Progenitor cell of endocrine pancreas (in vitro differentiated cells): ENCODE results near the gene FAM118A. TPM values are rescaled to one million over a fixed set of nuclear protein-coding genes. Genes with fewer than 3 reads are reported as not detected.

Experiments
- DNase-seq: peaks from one replicate; pipeline ENCODE4 v3.0.0; 2021; ENCODE audit warnings: low spot score; ENCODE audit not compliant: unreplicated experiment
- H3K27ac Mint-ChIP-seq: 2 replicates; pipeline ENCODE4 v1.8.0; 2021; ENCODE audit warnings: mild to moderate bottlenecking, moderate library complexity, mixed read lengths
- H3K27me3 Mint-ChIP-seq: 2 replicates; pipeline ENCODE4 v1.8.0; 2021; ENCODE audit warnings: mixed read lengths
- H3K36me3 Mint-ChIP-seq: 2 replicates; pipeline ENCODE4 v1.8.0; 2022; ENCODE audit warnings: mixed read lengths; ENCODE audit not compliant: insufficient read depth
- H3K4me1 Mint-ChIP-seq: 2 replicates; pipeline ENCODE4 v1.8.0; 2021; ENCODE audit warnings: low read depth, mixed read lengths
- H3K4me3 Mint-ChIP-seq: 2 replicates; pipeline ENCODE4 v1.8.0; 2021; ENCODE audit warnings: low read depth, mild to moderate bottlenecking, moderate library complexity, mixed read lengths
- H3K9me3 Mint-ChIP-seq: 2 replicates; pipeline ENCODE4 v1.8.0; 2021; ENCODE audit warnings: low read depth, mixed read lengths
- CTCF ChIP-seq: fragments of 200-600 bp; sonication (generic); IDR thresholded peaks from one replicate; pipeline ENCODE4 v1.5.0; 2021; ENCODE audit warnings: antibody characterized with exemption, mild to moderate bottlenecking; ENCODE audit not compliant: unreplicated experiment
- total RNA-seq: library from RNA; stranded (reverse); gene quantifications from 2 replicates; pipeline ENCODE4 v1.2.1, GENCODE V29; 2021

Gene FAM118A
- total RNA-seq, 1 donor from 2014 or later: 122 TPM

- Mint-ChIP-seq H3K4me1 (peaks cover 5% of the 10 kb centered on the region), H3K9me3 (no peaks in the 10 kb centered on the region), H3K36me3 (peaks cover 8% of the 10 kb centered on the region), H3K4me3 (no peak overlapping the region), H3K27ac (no peak overlapping the region), H3K27me3 (no peaks in the 10 kb centered on the region)
- no peak for DNase-seq
- no peak for TF ChIP-seq CTCF
These were observed 21.8 kb downstream of the FAM118A start for GRCh38 chr22:45331486-45331885.

GRCh38 chr22:45332001-45332400 lies 22.3 kb downstream of the FAM118A start:
- H3K27me3 Mint-ChIP-seq: no peaks in the 10 kb centered on the region
- H3K4me1 Mint-ChIP-seq: peaks cover 10% of the 10 kb centered on the region
- no peaks in the 10 kb centered on the region for H3K9me3 Mint-ChIP-seq
- no peak overlapping the region for H3K4me3 Mint-ChIP-seq
- TF ChIP-seq CTCF: no peak
- H3K36me3 Mint-ChIP-seq: peaks cover 11% of the 10 kb centered on the region
- H3K27ac Mint-ChIP-seq: no peak overlapping the region
- DNase-seq: no peak

GRCh38 chr22:45334068-45334467 lies 24.3 kb downstream of the FAM118A start:
- H3K27me3 Mint-ChIP-seq: no peaks in the 10 kb centered on the region
- no peak overlapping the region for H3K27ac Mint-ChIP-seq
- H3K4me3 Mint-ChIP-seq: no peak overlapping the region
- peaks cover 16% of the 10 kb centered on the region for H3K36me3 Mint-ChIP-seq
- TF ChIP-seq CTCF: no peak
- H3K4me1 Mint-ChIP-seq: peaks cover 15% of the 10 kb centered on the region
- no peaks in the 10 kb centered on the region for H3K9me3 Mint-ChIP-seq
- no peak for DNase-seq

- no peak for TF ChIP-seq CTCF
- H3K27me3 Mint-ChIP-seq: no peaks in the 10 kb centered on the region
- H3K4me3 Mint-ChIP-seq: no peak overlapping the region
- H3K27ac Mint-ChIP-seq: no peak overlapping the region
- no peak for DNase-seq
- no peaks in the 10 kb centered on the region for H3K9me3 Mint-ChIP-seq
- peaks cover 15% of the 10 kb centered on the region for H3K4me1 Mint-ChIP-seq
- H3K36me3 Mint-ChIP-seq: peaks cover 16% of the 10 kb centered on the region
These were observed 24.8 kb downstream of the FAM118A start for GRCh38 chr22:45334528-45334927.

GRCh38 chr22:45335021-45335818 lies 25.5 kb downstream of the FAM118A start:
- no peak overlapping the region for H3K27ac Mint-ChIP-seq
- DNase-seq: no peak

More at GRCh38 chr22:45335021-45335818, 25.5 kb downstream of the FAM118A start:
- Mint-ChIP-seq H3K27me3 (no peaks in the 10 kb centered on the region), H3K9me3 (no peaks in the 10 kb centered on the region), H3K4me1 (peaks cover 15% of the 10 kb centered on the region), H3K4me3 (no peak overlapping the region), H3K36me3 (peaks cover 18% of the 10 kb centered on the region)
- TF ChIP-seq CTCF: peak; percentile 35
